ENCODE data around the gene PPBP. TPM values are rescaled to one million over a fixed set of nuclear protein-coding genes. Genes with fewer than 3 reads are reported as not detected.

Gene PPBP
- total RNA-seq, 2 experiments from 2014 or later, result not detected

DNA sequence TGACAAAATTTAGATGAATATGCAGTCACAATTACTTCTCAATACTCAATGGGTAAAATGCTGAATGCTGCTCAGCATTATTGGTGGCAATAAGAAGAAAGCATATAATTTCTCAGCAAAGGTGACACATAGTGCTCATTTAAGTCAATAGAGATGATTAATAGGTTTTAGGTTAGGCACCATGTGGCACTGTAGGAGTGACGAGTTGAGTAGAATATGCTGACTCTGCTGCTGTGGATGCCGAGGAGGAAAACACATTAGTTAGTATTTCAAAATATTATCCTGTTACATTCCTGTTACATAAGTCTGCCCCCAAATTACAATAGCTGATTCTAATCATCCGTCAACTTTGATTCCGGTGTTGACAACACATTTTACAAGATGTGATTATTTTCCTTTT, 24.1 kb upstream of the PPBP start:
- H3K27me3 Mint-ChIP-seq, result no peaks in the 10 kb centered on the region
- TF ChIP-seq, protein P1, sequence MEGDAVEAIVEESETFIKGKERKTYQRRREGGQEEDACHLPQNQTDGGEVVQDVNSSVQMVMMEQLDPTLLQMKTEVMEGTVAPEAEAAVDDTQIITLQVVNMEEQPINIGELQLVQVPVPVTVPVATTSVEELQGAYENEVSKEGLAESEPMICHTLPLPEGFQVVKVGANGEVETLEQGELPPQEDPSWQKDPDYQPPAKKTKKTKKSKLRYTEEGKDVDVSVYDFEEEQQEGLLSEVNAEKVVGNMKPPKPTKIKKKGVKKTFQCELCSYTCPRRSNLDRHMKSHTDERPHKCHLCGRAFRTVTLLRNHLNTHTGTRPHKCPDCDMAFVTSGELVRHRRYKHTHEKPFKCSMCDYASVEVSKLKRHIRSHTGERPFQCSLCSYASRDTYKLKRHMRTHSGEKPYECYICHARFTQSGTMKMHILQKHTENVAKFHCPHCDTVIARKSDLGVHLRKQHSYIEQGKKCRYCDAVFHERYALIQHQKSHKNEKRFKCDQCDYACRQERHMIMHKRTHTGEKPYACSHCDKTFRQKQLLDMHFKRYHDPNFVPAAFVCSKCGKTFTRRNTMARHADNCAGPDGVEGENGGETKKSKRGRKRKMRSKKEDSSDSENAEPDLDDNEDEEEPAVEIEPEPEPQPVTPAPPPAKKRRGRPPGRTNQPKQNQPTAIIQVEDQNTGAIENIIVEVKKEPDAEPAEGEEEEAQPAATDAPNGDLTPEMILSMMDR (IDR thresholded peaks at IDR 0.05), result no peak
- intact Hi-C loops (cut with micrococcal nuclease), result no loop called here
- ChIA-PET POLR2A (no interaction called here), CTCF (no interaction called here)
- no peak overlapping the region for H3K27ac Mint-ChIP-seq
- peaks cover 10% of the 10 kb centered on the region for H3K4me1 Mint-ChIP-seq (ENCODE audit: low read depth)
- H3K9me3 Mint-ChIP-seq, result no peaks in the 10 kb centered on the region
- no peaks in the 10 kb centered on the region for H3K36me3 Mint-ChIP-seq (ENCODE audit: low read depth)
- DNase-seq (no peak), ATAC-seq (no peak)
- no peak overlapping the region for H3K4me3 Mint-ChIP-seq

DNA sequence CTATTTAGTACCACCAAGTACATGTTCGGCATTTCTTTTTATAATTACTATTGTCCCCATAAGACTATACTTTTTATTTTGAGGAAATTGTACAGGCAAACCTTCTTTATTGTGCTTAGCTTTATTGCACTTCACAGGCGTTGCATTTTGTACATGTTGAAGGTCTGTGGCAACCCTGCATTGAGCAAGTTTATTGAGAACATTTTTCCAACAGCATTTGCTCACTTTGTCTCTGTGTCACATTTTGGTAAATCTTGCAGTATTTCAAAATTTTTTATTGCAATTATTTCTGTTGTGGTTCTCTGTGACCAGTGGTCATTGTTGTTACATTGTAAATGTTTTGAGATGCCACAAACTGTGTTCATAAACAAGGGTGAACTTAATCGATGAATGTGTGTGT, 21.3 kb upstream of the PPBP start:
- no peak overlapping the region for H3K27ac Mint-ChIP-seq
- CTCF ChIA-PET, result interaction anchor here (1.0 kb wide), 1 partner anchor 11 kb away, joined by 3 read pairs; no protein-coding TSS in a partner anchor
- no peak for ATAC-seq
- no peaks in the 10 kb centered on the region for H3K27me3 Mint-ChIP-seq
- H3K4me3 Mint-ChIP-seq, result no peak overlapping the region
- intact Hi-C loops (cut with micrococcal nuclease), result no loop called here
- TF ChIP-seq, protein P1 (IDR thresholded peaks at IDR 0.05), result no peak
- H3K36me3 Mint-ChIP-seq (ENCODE audit: low read depth), result no peaks in the 10 kb centered on the region
- no peaks in the 10 kb centered on the region for H3K4me1 Mint-ChIP-seq (ENCODE audit: low read depth)
- DNase-seq, result no peak
- POLR2A ChIA-PET, result no interaction called here
- no peaks in the 10 kb centered on the region for H3K9me3 Mint-ChIP-seq

DNA sequence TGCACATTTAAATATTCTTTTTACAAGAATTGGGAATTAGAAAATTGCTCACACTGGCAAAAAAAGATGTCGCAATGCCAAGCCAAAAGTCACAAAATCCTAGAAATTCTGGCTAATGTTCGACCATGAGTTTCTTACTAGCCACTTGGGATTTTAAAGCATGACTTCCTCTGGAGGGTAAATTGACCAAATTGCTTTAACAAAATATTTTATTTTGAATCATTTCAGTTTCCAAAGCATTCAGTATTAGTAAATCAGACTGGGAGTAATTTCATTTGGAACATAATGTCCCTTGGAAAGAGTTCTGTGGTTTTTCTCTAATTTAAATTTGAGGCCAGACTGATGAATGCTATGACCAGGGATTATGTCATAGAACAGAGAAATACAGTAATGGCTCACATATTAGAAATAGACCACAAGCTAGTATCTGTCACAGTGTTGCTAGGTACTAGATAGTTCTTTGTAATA, 18.1 kb upstream of the PPBP start:
- no peak for ATAC-seq
- no peak overlapping the region for H3K4me3 Mint-ChIP-seq
- H3K36me3 Mint-ChIP-seq (ENCODE audit: low read depth), result no peaks in the 10 kb centered on the region
- DNase-seq, result no peak
- no peaks in the 10 kb centered on the region for H3K4me1 Mint-ChIP-seq (ENCODE audit: low read depth)
- intact Hi-C loops (cut with micrococcal nuclease), result no loop called here
- CTCF ChIA-PET, result no interaction called here
- H3K27me3 Mint-ChIP-seq, result peaks cover 4% of the 10 kb centered on the region
- TF ChIP-seq, protein P1 (IDR thresholded peaks at IDR 0.05), result no peak
- POLR2A ChIA-PET, result no interaction called here
- H3K9me3 Mint-ChIP-seq, result no peaks in the 10 kb centered on the region
- no peak overlapping the region for H3K27ac Mint-ChIP-seq

DNA sequence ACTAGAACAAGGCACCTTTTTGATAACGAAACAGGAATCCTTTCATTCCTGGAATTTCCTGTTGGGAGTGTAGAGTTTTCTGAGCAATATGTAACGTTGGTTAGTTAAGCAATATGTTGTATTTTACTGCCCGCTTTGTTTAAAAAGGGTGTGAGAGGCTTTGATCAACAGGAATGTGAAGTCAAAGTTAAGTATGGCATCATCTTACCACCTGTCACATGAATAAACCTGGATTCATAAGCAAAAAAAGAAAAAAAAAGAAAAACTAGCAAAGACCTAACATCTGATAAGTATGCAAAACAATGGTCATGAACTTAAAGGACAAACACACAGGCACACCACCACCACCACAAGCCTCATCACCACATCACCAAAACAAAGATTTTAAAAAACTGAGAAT, 17.5 kb upstream of the PPBP start:
- Mint-ChIP-seq H3K27me3 (peaks cover 6% of the 10 kb centered on the region), H3K4me3 (no peak overlapping the region), H3K27ac (no peak overlapping the region), H3K9me3 (no peaks in the 10 kb centered on the region), H3K4me1 (ENCODE audit: low read depth) (no peaks in the 10 kb centered on the region), H3K36me3 (ENCODE audit: low read depth) (no peaks in the 10 kb centered on the region)
- intact Hi-C loops (cut with micrococcal nuclease), result no loop called here
- no peak for ATAC-seq
- DNase-seq, result no peak
- CTCF ChIA-PET, result no interaction called here
- POLR2A ChIA-PET, result no interaction called here
- TF ChIP-seq, protein P1 (IDR thresholded peaks at IDR 0.05), result no peak

DNA sequence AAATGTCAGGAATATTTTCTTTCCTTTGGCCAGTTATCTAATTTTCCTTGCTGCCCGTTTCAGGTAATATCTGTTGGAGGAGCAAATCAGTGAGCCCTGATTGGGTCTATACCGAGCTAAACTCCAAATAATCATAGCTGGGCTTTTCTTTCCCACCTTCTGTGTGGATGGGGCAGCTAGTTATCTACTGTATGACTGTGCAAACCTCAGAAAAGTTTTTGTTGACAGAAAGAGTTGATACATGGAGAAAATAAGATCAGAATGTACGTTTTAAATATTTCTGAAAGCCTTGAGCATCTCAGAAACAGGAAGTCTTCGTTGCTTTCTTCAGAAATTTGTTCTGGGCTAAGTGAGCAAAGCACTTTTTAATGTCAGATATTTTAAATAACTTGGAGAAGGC, 16.7 kb upstream of the PPBP start:
- no peak for ATAC-seq
- Mint-ChIP-seq H3K4me1 (ENCODE audit: low read depth) (no peaks in the 10 kb centered on the region), H3K36me3 (ENCODE audit: low read depth) (no peaks in the 10 kb centered on the region), H3K27ac (no peak overlapping the region), H3K4me3 (no peak overlapping the region), H3K27me3 (peaks cover 6% of the 10 kb centered on the region), H3K9me3 (no peaks in the 10 kb centered on the region)
- TF ChIP-seq, protein P1 (IDR thresholded peaks at IDR 0.05), result no peak
- CTCF ChIA-PET, result no interaction called here
- DNase-seq, result no peak
- intact Hi-C loops (cut with micrococcal nuclease), result no loop called here
- POLR2A ChIA-PET, result no interaction called here
